ENCODE results near the gene MOB3A. TPM values are rescaled to one million over a fixed set of nuclear protein-coding genes. Genes with fewer than 3 reads are reported as not detected.

Gene MOB3A
- total and polyA plus RNA-seq, 2 of the 8 experiments (the other 6 are each of a cell fraction or from before 2014, with no cell fraction given): 9.2 to 9.6 TPM

Small RNA genes lying within 50 kb of the gene (small RNA-seq; reads per million reads assigned to genes)
- gene AC007136.1 (ENCODE audit: insufficient read depth): not detected

Other genes starting within 250 kb of the MOB3A start
- 42.4 and 44.3 TPM in 2 replicates for gene REXO1, start 247.8 kb downstream of the MOB3A start, total RNA-seq (2021; fragmentation: NEBNext Ultra II Directional; extraction: Animal tissue kit (Norgen Biotek cat#: 25700))
- 44.3 and 69.6 TPM in 2 replicates for gene REXO1, start 247.8 kb downstream of the MOB3A start, polyA plus RNA-seq (2011; rRNA removed)
- gene KLF16, start 232.7 kb downstream of the MOB3A start, total RNA-seq (2021; fragmentation: NEBNext Ultra II Directional; extraction: Animal tissue kit (Norgen Biotek cat#: 25700)): 45.9 and 53.2 TPM in 2 replicates
- gene KLF16, start 232.7 kb downstream of the MOB3A start, polyA plus RNA-seq (2011; rRNA removed): 14.3 and 44.7 TPM in 2 replicates
- gene ABHD17A, start 210.8 kb downstream of the MOB3A start, total RNA-seq (2021; fragmentation: NEBNext Ultra II Directional; extraction: Animal tissue kit (Norgen Biotek cat#: 25700)): 41.2 and 45.3 TPM in 2 replicates
- 87.4 and 98.0 TPM in 2 replicates for gene ABHD17A, start 210.8 kb downstream of the MOB3A start, polyA plus RNA-seq (2011; rRNA removed)
- gene ADAT3, start 190.9 kb downstream of the MOB3A start, total RNA-seq (2021; fragmentation: NEBNext Ultra II Directional; extraction: Animal tissue kit (Norgen Biotek cat#: 25700)): 10.2 and 10.8 TPM in 2 replicates
- gene ADAT3, start 190.9 kb downstream of the MOB3A start, polyA plus RNA-seq (2011; rRNA removed): 5.4 and 9.8 TPM in 2 replicates
- 61.4 and 65.7 TPM in 2 replicates for gene SCAMP4, start 190.9 kb downstream of the MOB3A start, total RNA-seq (2021; fragmentation: NEBNext Ultra II Directional; extraction: Animal tissue kit (Norgen Biotek cat#: 25700))
- 17.1 and 39.6 TPM in 2 replicates for gene SCAMP4, start 190.9 kb downstream of the MOB3A start, polyA plus RNA-seq (2011; rRNA removed)
- gene CSNK1G2, start 155.2 kb downstream of the MOB3A start, total RNA-seq (2021; fragmentation: NEBNext Ultra II Directional; extraction: Animal tissue kit (Norgen Biotek cat#: 25700)): 99.5 and 108 TPM in 2 replicates
- gene CSNK1G2, start 155.2 kb downstream of the MOB3A start, polyA plus RNA-seq (2011; rRNA removed): 130 and 184 TPM in 2 replicates
- gene BTBD2, start 80.6 kb downstream of the MOB3A start, total RNA-seq (2021; fragmentation: NEBNext Ultra II Directional; extraction: Animal tissue kit (Norgen Biotek cat#: 25700)): 92.3 and 95.3 TPM in 2 replicates
- 91.7 and 142 TPM in 2 replicates for gene BTBD2, start 80.6 kb downstream of the MOB3A start, polyA plus RNA-seq (2011; rRNA removed)
- 163 and 174 TPM in 2 replicates for gene MKNK2, start 45.1 kb downstream of the MOB3A start, total RNA-seq (2021; fragmentation: NEBNext Ultra II Directional; extraction: Animal tissue kit (Norgen Biotek cat#: 25700))
- gene MKNK2, start 45.1 kb downstream of the MOB3A start, polyA plus RNA-seq (2011; rRNA removed): 166 and 200 TPM in 2 replicates
- 1.3 and 1.8 TPM in 2 replicates for gene IZUMO4, start 589 bp upstream of the MOB3A start, total RNA-seq (2021; fragmentation: NEBNext Ultra II Directional; extraction: Animal tissue kit (Norgen Biotek cat#: 25700))
- 1.9 and 2.3 TPM in 2 replicates for gene IZUMO4, start 589 bp upstream of the MOB3A start, polyA plus RNA-seq (2011; rRNA removed)
- 174 and 184 TPM in 2 replicates for gene AP3D1, start 55.2 kb upstream of the MOB3A start, total RNA-seq (2021; fragmentation: NEBNext Ultra II Directional; extraction: Animal tissue kit (Norgen Biotek cat#: 25700))
- gene AP3D1, start 55.2 kb upstream of the MOB3A start, polyA plus RNA-seq (2011; rRNA removed): 161 and 227 TPM in 2 replicates
- gene DOT1L, start 67.6 kb upstream of the MOB3A start, total RNA-seq (2021; fragmentation: NEBNext Ultra II Directional; extraction: Animal tissue kit (Norgen Biotek cat#: 25700)): 74.8 and 76.3 TPM in 2 replicates
- 17.5 and 39.8 TPM in 2 replicates for gene DOT1L, start 67.6 kb upstream of the MOB3A start, polyA plus RNA-seq (2011; rRNA removed)
- 135 TPM in 2 replicates for gene PLEKHJ1, start 140.0 kb upstream of the MOB3A start, total RNA-seq (2021; fragmentation: NEBNext Ultra II Directional; extraction: Animal tissue kit (Norgen Biotek cat#: 25700))
- gene PLEKHJ1, start 140.0 kb upstream of the MOB3A start, polyA plus RNA-seq (2011; rRNA removed): 187 and 235 TPM in 2 replicates
- 142 and 146 TPM in 2 replicates for gene SF3A2, start 140.5 kb upstream of the MOB3A start, total RNA-seq (2021; fragmentation: NEBNext Ultra II Directional; extraction: Animal tissue kit (Norgen Biotek cat#: 25700))
- gene SF3A2, start 140.5 kb upstream of the MOB3A start, polyA plus RNA-seq (2011; rRNA removed): 15.3 and 31.2 TPM in 2 replicates
- gene AMH, start 153.0 kb upstream of the MOB3A start, total RNA-seq (2021; fragmentation: NEBNext Ultra II Directional; extraction: Animal tissue kit (Norgen Biotek cat#: 25700)): 13.0 and 15.4 TPM in 2 replicates
- gene AMH, start 153.0 kb upstream of the MOB3A start, polyA plus RNA-seq (2011; rRNA removed): 10.5 and 19.3 TPM in 2 replicates
- gene JSRP1, start 160.1 kb upstream of the MOB3A start, total RNA-seq (2021; fragmentation: NEBNext Ultra II Directional; extraction: Animal tissue kit (Norgen Biotek cat#: 25700)): 0.56 and 1.7 TPM in 2 replicates
- 0.24 and 0.53 TPM in 2 replicates for gene JSRP1, start 160.1 kb upstream of the MOB3A start, polyA plus RNA-seq (2011; rRNA removed)
- gene PEAK3, start 185.8 kb upstream of the MOB3A start, total RNA-seq (2021; fragmentation: NEBNext Ultra II Directional; extraction: Animal tissue kit (Norgen Biotek cat#: 25700)): not detected in 2 replicates
- gene PEAK3, start 185.8 kb upstream of the MOB3A start, polyA plus RNA-seq (2011; rRNA removed): not detected in 2 replicates
- 0.13 TPM in 1 of 2 replicates, not detected in the other for gene LINGO3, start 211.8 kb upstream of the MOB3A start, total RNA-seq (2021; fragmentation: NEBNext Ultra II Directional; extraction: Animal tissue kit (Norgen Biotek cat#: 25700))
- gene LINGO3, start 211.8 kb upstream of the MOB3A start, polyA plus RNA-seq (2011; rRNA removed): 0.59 and 0.93 TPM in 2 replicates
- 228 and 238 TPM in 2 replicates for gene LSM7, start 232.3 kb upstream of the MOB3A start, total RNA-seq (2021; fragmentation: NEBNext Ultra II Directional; extraction: Animal tissue kit (Norgen Biotek cat#: 25700))
- 1,335 and 1,623 TPM in 2 replicates for gene LSM7, start 232.3 kb upstream of the MOB3A start, polyA plus RNA-seq (2011; rRNA removed)
- gene SPPL2B, start 232.4 kb upstream of the MOB3A start, total RNA-seq (2021; fragmentation: NEBNext Ultra II Directional; extraction: Animal tissue kit (Norgen Biotek cat#: 25700)): 52.6 and 55.7 TPM in 2 replicates
- gene SPPL2B, start 232.4 kb upstream of the MOB3A start, polyA plus RNA-seq (2011; rRNA removed): 34.8 and 83.1 TPM in 2 replicates

All from H1 (cell line).